WTC11 (cell line): ENCODE measurements around the gene DYDC1. TPM values are rescaled to one million over a fixed set of nuclear protein-coding genes. Genes with fewer than 3 reads are reported as not detected.

Source experiments
- ATAC-seq: fragments of 200-7000 bp; cut with Tn5 transposase; 2 replicates; pipeline ENCODE4 v1.10.0; 2021; ENCODE audit warnings: mild to moderate bottlenecking, moderate library complexity
- CTCF ChIA-PET: fragments of 300-600 bp; sonication (Branson Sonifier 250); formaldehyde crosslinking; loops from one replicate; lab custom pipeline; 2021; ENCODE audit warnings: antibody characterized with exemption; lab: Charles Lee
- POLR2A ChIA-PET: fragments of 350-600 bp; sonication (Branson Sonifier 250); formaldehyde crosslinking; loops from one replicate; lab custom pipeline; 2021; ENCODE audit warnings: antibody characterized with exemption; lab: Charles Lee
- DNase-seq: peaks from one replicate; pipeline ENCODE4 v3.0.0; 2021; ENCODE audit warnings: low spot score
- H3K27ac Mint-ChIP-seq: 2 replicates; pipeline ENCODE4 v1.8.0; 2021; ENCODE audit warnings: mixed read lengths
- H3K27me3 Mint-ChIP-seq: 2 replicates; pipeline ENCODE4 v1.8.0; 2021; ENCODE audit warnings: low read depth, mild to moderate bottlenecking, moderate library complexity, mixed read lengths
- H3K36me3 Mint-ChIP-seq: 2 replicates; pipeline ENCODE4 v1.8.0; 2021; ENCODE audit warnings: mixed read lengths
- H3K4me1 Mint-ChIP-seq: 2 replicates; pipeline ENCODE4 v1.8.0; 2022; ENCODE audit warnings: mixed read lengths
- H3K4me3 Mint-ChIP-seq: 2 replicates; pipeline ENCODE4 v1.8.0; 2021; ENCODE audit warnings: mild to moderate bottlenecking, moderate library complexity, mixed read lengths
- H3K9me3 Mint-ChIP-seq: 2 replicates; pipeline ENCODE4 v1.8.0; 2021; ENCODE audit warnings: mixed read lengths
- CBFB ChIP-seq: sonication (generic); formaldehyde crosslinking; IDR thresholded peaks from 2 replicates; pipeline ENCODE4 v1.8.1; 2022; ENCODE audit warnings: mild to moderate bottlenecking, low read depth, missing genetic modification reagents
- GABPB1 ChIP-seq: sonication (generic); formaldehyde crosslinking; IDR thresholded peaks from 2 replicates; pipeline ENCODE4 v1.8.1; 2023; ENCODE audit warnings: mild to moderate bottlenecking, missing genetic modification reagents
- GRHL2 ChIP-seq: fragments of 250-450 bp; sonication (Bioruptor Pico); IDR thresholded peaks from 2 replicates; pipeline ENCODE4 v1.8.0; 2022; ENCODE audit warnings: mild to moderate bottlenecking, moderate library complexity; ENCODE audit not compliant: insufficient replicate concordance, severe bottlenecking
- NR1H2 ChIP-seq: sonication (generic); formaldehyde crosslinking; IDR thresholded peaks from 2 replicates; pipeline ENCODE4 v1.9.0; 2021; ENCODE audit warnings: mild to moderate bottlenecking, moderate library complexity, missing genetic modification reagents
- NR3C1 ChIP-seq: sonication (generic); formaldehyde crosslinking; conservative IDR thresholded peaks from 2 replicates; pipeline ENCODE4 v1.8.1; 2023; ENCODE audit warnings: low read depth, mild to moderate bottlenecking, missing genetic modification reagents
- PRRX2 ChIP-seq: fragments of 250-450 bp; sonication (Bioruptor Pico); IDR thresholded peaks from 2 replicates; pipeline ENCODE4 v1.8.0; 2021; ENCODE audit warnings: mild to moderate bottlenecking
- SMAD3 ChIP-seq: sonication (generic); formaldehyde crosslinking; IDR thresholded peaks from 2 replicates; pipeline ENCODE4 v1.8.0; 2022; ENCODE audit warnings: missing genetic modification reagents, mild to moderate bottlenecking, borderline replicate concordance
- SOX15 ChIP-seq: fragments of 250-450 bp; sonication (Bioruptor Pico); IDR thresholded peaks from 2 replicates; pipeline ENCODE4 v1.9.0; 2021; ENCODE audit warnings: mild to moderate bottlenecking
- TEAD4 ChIP-seq: sonication (generic); formaldehyde crosslinking; IDR thresholded peaks from 2 replicates; pipeline ENCODE4 v1.8.0; 2022; ENCODE audit warnings: mild to moderate bottlenecking, missing genetic modification reagents
- TP53 ChIP-seq: sonication (generic); formaldehyde crosslinking; IDR thresholded peaks from 2 replicates; pipeline ENCODE4 v1.8.1; 2023; ENCODE audit warnings: mild to moderate bottlenecking, missing genetic modification reagents
- ZBTB21 ChIP-seq: sonication (generic); formaldehyde crosslinking; IDR thresholded peaks from 2 replicates; pipeline ENCODE4 v1.8.1; 2023; ENCODE audit warnings: mild to moderate bottlenecking, missing genetic modification reagents, borderline replicate concordance
- ZNF121 ChIP-seq: sonication (generic); formaldehyde crosslinking; IDR thresholded peaks from 2 replicates; pipeline ENCODE4 v1.8.0; 2023; ENCODE audit warnings: missing genetic modification reagents
- ZNF416 ChIP-seq: fragments of 250-450 bp; sonication (Bioruptor Pico); IDR thresholded peaks from 2 replicates; pipeline ENCODE4 v1.9.0; 2021; ENCODE audit warnings: mild to moderate bottlenecking, inconsistent platforms
- ZNF423 ChIP-seq: fragments of 250-450 bp; sonication (Bioruptor Pico); IDR thresholded peaks from 2 replicates; pipeline ENCODE4 v2.1.2; 2022; ENCODE audit warnings: mild to moderate bottlenecking, moderate library complexity
- ZNF671 ChIP-seq: fragments of 250-450 bp; sonication (Bioruptor Pico); IDR thresholded peaks from 2 replicates; pipeline ENCODE4 v1.8.0; 2021; ENCODE audit warnings: mild to moderate bottlenecking
- total RNA-seq: library from RNA; stranded (reverse); gene quantifications from 3 replicates; pipeline ENCODE4 v1.2.3, GENCODE V29; 2021
- TF ChIP-seq, protein P1 (sequence below): sonication (generic); formaldehyde crosslinking; IDR thresholded peaks from 2 replicates; pipeline ENCODE4 v1.8.1; 2022; ENCODE audit warnings: missing genetic modification reagents, borderline replicate concordance
- TF ChIP-seq, protein P2 (sequence below): sonication (generic); formaldehyde crosslinking; conservative IDR thresholded peaks from 2 replicates; pipeline ENCODE4 v1.8.1; 2023; ENCODE audit warnings: mild to moderate bottlenecking, low read depth, missing genetic modification reagents, moderate library complexity
- TF ChIP-seq, protein P3 (sequence below): sonication (generic); formaldehyde crosslinking; IDR thresholded peaks from 2 replicates; pipeline ENCODE4 v1.8.0; 2022; ENCODE audit warnings: mild to moderate bottlenecking, missing genetic modification reagents
- TF ChIP-seq, protein P4 (sequence below): sonication (generic); formaldehyde crosslinking; IDR thresholded peaks from 2 replicates; pipeline ENCODE4 v1.8.0; 2022; ENCODE audit warnings: missing genetic modification reagents
- TF ChIP-seq, protein P5 (sequence below): sonication (generic); formaldehyde crosslinking; IDR thresholded peaks from 2 replicates; pipeline ENCODE4 v1.8.0; 2023; ENCODE audit warnings: missing genetic modification reagents
- TF ChIP-seq, protein P6 (sequence below): sonication (generic); formaldehyde crosslinking; IDR thresholded peaks from 2 replicates; pipeline ENCODE4 v1.8.0; 2022; ENCODE audit warnings: mild to moderate bottlenecking, missing genetic modification reagents
- TF ChIP-seq, protein P7 (sequence below): fragments of 250-450 bp; sonication (Bioruptor Pico); IDR thresholded peaks from 2 replicates; pipeline ENCODE4 v1.9.0; 2021; ENCODE audit warnings: moderate library complexity, mild to moderate bottlenecking, inconsistent platforms, borderline replicate concordance

The DYDC1 gene
- total RNA-seq, 1 experiment from 2014 or later, result 0.52 TPM

DNA sequence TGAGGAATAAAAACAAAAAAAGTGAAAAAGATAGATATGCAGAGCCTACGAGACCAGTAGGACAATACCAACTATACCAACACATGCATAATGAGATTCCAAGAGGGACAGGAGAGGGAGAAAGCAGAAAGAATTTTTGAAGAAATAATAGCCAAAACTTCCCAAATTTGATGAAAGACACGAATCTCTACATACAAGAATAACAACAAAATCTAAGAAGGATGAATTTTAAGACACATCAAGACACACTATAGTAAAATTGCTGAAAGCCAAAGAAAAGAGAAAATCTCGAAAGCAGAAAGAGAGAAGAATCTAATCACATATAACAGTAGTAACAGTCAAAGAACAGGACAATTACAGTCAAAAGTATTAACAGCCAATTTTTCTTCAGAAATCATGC, 59.6 kb downstream of the DYDC1 start:
- ATAC-seq (no peak), DNase-seq (no peak)
- Mint-ChIP-seq H3K4me3 (no peak overlapping the region), H3K36me3 (no peaks in the 10 kb centered on the region), H3K27me3 (no peaks in the 10 kb centered on the region), H3K27ac (no peak overlapping the region), H3K4me1 (peaks cover 3% of the 10 kb centered on the region; the same call in 1 of the 2 replicates), H3K9me3 (peaks cover 17% of the 10 kb centered on the region)
- TF ChIP-seq TP53 (CRISPR knock-in tag), result no peak
- TF ChIP-seq PRRX2, result no peak
- TF ChIP-seq, protein P1, sequence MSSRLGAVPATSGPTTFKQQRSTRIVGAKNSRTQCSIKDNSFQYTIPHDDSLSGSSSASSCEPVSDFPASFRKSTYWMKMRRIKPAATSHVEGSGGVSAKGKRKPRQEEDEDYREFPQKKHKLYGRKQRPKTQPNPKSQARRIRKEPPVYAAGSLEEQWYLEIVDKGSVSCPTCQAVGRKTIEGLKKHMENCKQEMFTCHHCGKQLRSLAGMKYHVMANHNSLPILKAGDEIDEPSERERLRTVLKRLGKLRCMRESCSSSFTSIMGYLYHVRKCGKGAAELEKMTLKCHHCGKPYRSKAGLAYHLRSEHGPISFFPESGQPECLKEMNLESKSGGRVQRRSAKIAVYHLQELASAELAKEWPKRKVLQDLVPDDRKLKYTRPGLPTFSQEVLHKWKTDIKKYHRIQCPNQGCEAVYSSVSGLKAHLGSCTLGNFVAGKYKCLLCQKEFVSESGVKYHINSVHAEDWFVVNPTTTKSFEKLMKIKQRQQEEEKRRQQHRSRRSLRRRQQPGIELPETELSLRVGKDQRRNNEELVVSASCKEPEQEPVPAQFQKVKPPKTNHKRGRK (CRISPR knock-in tag), result no peak
- no peak for TF ChIP-seq SOX15 (CRISPR knock-in tag)
- TF ChIP-seq, protein P2, sequence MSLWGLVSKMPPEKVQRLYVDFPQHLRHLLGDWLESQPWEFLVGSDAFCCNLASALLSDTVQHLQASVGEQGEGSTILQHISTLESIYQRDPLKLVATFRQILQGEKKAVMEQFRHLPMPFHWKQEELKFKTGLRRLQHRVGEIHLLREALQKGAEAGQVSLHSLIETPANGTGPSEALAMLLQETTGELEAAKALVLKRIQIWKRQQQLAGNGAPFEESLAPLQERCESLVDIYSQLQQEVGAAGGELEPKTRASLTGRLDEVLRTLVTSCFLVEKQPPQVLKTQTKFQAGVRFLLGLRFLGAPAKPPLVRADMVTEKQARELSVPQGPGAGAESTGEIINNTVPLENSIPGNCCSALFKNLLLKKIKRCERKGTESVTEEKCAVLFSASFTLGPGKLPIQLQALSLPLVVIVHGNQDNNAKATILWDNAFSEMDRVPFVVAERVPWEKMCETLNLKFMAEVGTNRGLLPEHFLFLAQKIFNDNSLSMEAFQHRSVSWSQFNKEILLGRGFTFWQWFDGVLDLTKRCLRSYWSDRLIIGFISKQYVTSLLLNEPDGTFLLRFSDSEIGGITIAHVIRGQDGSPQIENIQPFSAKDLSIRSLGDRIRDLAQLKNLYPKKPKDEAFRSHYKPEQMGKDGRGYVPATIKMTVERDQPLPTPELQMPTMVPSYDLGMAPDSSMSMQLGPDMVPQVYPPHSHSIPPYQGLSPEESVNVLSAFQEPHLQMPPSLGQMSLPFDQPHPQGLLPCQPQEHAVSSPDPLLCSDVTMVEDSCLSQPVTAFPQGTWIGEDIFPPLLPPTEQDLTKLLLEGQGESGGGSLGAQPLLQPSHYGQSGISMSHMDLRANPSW, result no peak
- TF ChIP-seq, protein P3, sequence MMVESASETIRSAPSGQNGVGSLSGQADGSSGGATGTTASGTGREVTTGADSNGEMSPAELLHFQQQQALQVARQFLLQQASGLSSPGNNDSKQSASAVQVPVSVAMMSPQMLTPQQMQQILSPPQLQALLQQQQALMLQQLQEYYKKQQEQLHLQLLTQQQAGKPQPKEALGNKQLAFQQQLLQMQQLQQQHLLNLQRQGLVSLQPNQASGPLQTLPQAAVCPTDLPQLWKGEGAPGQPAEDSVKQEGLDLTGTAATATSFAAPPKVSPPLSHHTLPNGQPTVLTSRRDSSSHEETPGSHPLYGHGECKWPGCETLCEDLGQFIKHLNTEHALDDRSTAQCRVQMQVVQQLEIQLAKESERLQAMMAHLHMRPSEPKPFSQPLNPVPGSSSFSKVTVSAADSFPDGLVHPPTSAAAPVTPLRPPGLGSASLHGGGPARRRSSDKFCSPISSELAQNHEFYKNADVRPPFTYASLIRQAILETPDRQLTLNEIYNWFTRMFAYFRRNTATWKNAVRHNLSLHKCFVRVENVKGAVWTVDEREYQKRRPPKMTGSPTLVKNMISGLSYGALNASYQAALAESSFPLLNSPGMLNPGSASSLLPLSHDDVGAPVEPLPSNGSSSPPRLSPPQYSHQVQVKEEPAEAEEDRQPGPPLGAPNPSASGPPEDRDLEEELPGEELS (CRISPR knock-in tag), result no peak
- TF ChIP-seq CBFB, result no peak
- TF ChIP-seq, protein P4, sequence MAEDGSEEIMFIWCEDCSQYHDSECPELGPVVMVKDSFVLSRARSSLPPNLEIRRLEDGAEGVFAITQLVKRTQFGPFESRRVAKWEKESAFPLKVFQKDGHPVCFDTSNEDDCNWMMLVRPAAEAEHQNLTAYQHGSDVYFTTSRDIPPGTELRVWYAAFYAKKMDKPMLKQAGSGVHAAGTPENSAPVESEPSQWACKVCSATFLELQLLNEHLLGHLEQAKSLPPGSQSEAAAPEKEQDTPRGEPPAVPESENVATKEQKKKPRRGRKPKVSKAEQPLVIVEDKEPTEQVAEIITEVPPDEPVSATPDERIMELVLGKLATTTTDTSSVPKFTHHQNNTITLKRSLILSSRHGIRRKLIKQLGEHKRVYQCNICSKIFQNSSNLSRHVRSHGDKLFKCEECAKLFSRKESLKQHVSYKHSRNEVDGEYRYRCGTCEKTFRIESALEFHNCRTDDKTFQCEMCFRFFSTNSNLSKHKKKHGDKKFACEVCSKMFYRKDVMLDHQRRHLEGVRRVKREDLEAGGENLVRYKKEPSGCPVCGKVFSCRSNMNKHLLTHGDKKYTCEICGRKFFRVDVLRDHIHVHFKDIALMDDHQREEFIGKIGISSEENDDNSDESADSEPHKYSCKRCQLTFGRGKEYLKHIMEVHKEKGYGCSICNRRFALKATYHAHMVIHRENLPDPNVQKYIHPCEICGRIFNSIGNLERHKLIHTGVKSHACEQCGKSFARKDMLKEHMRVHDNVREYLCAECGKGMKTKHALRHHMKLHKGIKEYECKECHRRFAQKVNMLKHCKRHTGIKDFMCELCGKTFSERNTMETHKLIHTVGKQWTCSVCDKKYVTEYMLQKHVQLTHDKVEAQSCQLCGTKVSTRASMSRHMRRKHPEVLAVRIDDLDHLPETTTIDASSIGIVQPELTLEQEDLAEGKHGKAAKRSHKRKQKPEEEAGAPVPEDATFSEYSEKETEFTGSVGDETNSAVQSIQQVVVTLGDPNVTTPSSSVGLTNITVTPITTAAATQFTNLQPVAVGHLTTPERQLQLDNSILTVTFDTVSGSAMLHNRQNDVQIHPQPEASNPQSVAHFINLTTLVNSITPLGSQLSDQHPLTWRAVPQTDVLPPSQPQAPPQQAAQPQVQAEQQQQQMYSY (CRISPR knock-in tag), result no peak
- no peak for TF ChIP-seq GRHL2 (CRISPR knock-in tag)
- TF ChIP-seq ZNF416 (CRISPR knock-in tag), result no peak
- ChIA-PET POLR2A (no interaction called here), CTCF (no interaction called here)

DNA sequence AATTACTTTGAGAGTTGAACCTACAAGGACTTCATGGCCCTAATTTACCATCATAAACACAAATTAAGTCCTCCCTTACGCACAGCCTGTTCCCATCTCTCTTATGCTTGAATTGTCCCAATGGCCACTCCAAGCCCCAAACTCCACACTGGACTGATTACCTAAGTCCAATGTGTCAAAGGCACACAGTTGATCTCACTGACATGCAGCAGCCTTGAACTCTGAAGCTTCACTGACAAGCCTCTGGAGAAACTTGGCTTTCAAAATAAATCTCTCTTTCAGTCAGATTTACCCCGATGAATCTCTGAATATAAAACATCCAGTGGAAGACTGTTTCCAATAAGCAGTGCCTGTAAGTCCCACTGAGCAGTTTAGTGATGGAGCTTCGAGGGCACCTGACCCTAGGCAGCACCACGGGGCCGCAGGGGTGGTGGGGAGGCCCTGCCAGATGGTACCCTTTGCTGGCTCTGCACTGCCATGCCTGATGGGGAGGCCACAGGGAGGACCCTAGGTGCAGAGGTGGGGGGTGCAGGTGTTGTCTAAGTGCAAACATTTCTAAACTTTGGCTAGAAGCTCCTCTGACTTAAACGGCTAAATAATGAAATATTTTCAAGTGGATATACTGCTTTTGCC, 63.8 kb downstream of the DYDC1 start:
- Mint-ChIP-seq H3K9me3 (0 out of 2 replicates have a peak, but pooled peaks cover 5% of the 10 kb centered on the region), H3K36me3 (no peaks in the 10 kb centered on the region), H3K27me3 (peaks cover 8% of the 10 kb centered on the region), H3K4me3 (no peak overlapping the region), H3K27ac (no peak overlapping the region), H3K4me1 (peaks cover 9% of the 10 kb centered on the region)
- ATAC-seq, result no peak
- CTCF ChIA-PET, result no interaction called here
- POLR2A ChIA-PET, result no interaction called here
- DNase-seq, result no peak
- TF ChIP-seq ZNF121, result no peak
- TF ChIP-seq SMAD3 (CRISPR knock-in tag), result no peak
- TF ChIP-seq NR3C1, result no peak
- TF ChIP-seq, protein P5, sequence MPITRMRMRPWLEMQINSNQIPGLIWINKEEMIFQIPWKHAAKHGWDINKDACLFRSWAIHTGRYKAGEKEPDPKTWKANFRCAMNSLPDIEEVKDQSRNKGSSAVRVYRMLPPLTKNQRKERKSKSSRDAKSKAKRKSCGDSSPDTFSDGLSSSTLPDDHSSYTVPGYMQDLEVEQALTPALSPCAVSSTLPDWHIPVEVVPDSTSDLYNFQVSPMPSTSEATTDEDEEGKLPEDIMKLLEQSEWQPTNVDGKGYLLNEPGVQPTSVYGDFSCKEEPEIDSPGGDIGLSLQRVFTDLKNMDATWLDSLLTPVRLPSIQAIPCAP (CRISPR knock-in tag), result no peak
- TF ChIP-seq, protein P6, sequence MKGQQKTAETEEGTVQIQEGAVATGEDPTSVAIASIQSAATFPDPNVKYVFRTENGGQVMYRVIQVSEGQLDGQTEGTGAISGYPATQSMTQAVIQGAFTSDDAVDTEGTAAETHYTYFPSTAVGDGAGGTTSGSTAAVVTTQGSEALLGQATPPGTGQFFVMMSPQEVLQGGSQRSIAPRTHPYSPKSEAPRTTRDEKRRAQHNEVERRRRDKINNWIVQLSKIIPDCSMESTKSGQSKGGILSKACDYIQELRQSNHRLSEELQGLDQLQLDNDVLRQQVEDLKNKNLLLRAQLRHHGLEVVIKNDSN (CRISPR knock-in tag), result no peak
- TF ChIP-seq, protein P7, sequence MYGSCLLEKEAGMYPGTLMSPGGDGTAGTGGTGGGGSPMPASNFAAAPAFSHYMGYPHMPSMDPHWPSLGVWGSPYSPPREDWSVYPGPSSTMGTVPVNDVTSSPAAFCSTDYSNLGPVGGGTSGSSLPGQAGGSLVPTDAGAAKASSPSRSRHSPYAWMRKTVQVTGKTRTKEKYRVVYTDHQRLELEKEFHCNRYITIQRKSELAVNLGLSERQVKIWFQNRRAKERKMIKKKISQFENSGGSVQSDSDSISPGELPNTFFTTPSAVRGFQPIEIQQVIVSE (CRISPR knock-in tag), result no peak
- TF ChIP-seq ZBTB21, result no peak
- no peak for TF ChIP-seq TEAD4 (CRISPR knock-in tag)
- no peak for TF ChIP-seq GABPB1 (CRISPR knock-in tag)
- TF ChIP-seq, protein P1 (CRISPR knock-in tag), result no peak
- TF ChIP-seq ZNF423 (CRISPR knock-in tag), result no peak
- TF ChIP-seq ZNF671 (CRISPR knock-in tag), result no peak
- TF ChIP-seq NR1H2 (CRISPR knock-in tag), result no peak
